Colonic mucosa (tissue), 4 donors: ENCODE results near the gene DOK3. TPM values are rescaled to one million over a fixed set of nuclear protein-coding genes. Genes with fewer than 3 reads are reported as not detected.

Experiments used
- DNase-seq: peaks from one replicate; pipeline ENCODE4 v3.0.0-alpha.2; 2020
- H3K27ac ChIP-seq: fragments of 200-600 bp; one replicate; pipeline ENCODE4 v1.8.0; 2021
- H3K27me3 ChIP-seq: fragments of 200-600 bp; one replicate; pipeline ENCODE4 v1.8.0; 2021
- H3K36me3 ChIP-seq: fragments of 200-600 bp; one replicate; pipeline ENCODE4 v1.8.0; 2021
- H3K4me1 ChIP-seq: fragments of 200-600 bp; one replicate; pipeline ENCODE4 v1.8.0; 2021; ENCODE audit warnings: mild to moderate bottlenecking
- H3K4me3 ChIP-seq: fragments of 200-600 bp; one replicate; pipeline ENCODE4 v1.8.0; 2021
- H3K9ac ChIP-seq, 2 donors: one replicate each; pipeline ENCODE4 v1.7.0; 2013; ENCODE audit warnings: control low read depth in 2 of 2, low read depth in 2 of 2, low read length in 2 of 2
- H3K9me3 ChIP-seq: fragments of 200-600 bp; one replicate; pipeline ENCODE4 v1.8.0; 2021
- CTCF ChIP-seq: fragments of 200-600 bp; IDR thresholded peaks from one replicate; pipeline ENCODE4 v1.8.0; 2022; ENCODE audit warnings: antibody characterized with exemption, mild to moderate bottlenecking
- intact Hi-C: fragments of 100-400 bp; cut with DNase I; formaldehyde crosslinking; loops from one replicate; pipeline ENCODE4 v1.14.1; 2022
- total RNA-seq, 2 donors: library from RNA; stranded (reverse); fragmentation: NEBNext Ultra II Directional in 1 of 2; extraction: Animal tissue kit (Norgen Biotek cat#: 25700) in 1 of 2; gene quantifications; one replicate each; pipeline ENCODE4 v1.2.1, GENCODE V29; 2021
- donor health status: healthy.
- donor health status: DM: no; HTN: no; CAD: no.
- donor health status: DM: no; HTN: no; CAD: no.

DOK3 gene
- total RNA-seq, 2 donors from 2014 or later, result 4.1 to 8.9 TPM

DNA sequence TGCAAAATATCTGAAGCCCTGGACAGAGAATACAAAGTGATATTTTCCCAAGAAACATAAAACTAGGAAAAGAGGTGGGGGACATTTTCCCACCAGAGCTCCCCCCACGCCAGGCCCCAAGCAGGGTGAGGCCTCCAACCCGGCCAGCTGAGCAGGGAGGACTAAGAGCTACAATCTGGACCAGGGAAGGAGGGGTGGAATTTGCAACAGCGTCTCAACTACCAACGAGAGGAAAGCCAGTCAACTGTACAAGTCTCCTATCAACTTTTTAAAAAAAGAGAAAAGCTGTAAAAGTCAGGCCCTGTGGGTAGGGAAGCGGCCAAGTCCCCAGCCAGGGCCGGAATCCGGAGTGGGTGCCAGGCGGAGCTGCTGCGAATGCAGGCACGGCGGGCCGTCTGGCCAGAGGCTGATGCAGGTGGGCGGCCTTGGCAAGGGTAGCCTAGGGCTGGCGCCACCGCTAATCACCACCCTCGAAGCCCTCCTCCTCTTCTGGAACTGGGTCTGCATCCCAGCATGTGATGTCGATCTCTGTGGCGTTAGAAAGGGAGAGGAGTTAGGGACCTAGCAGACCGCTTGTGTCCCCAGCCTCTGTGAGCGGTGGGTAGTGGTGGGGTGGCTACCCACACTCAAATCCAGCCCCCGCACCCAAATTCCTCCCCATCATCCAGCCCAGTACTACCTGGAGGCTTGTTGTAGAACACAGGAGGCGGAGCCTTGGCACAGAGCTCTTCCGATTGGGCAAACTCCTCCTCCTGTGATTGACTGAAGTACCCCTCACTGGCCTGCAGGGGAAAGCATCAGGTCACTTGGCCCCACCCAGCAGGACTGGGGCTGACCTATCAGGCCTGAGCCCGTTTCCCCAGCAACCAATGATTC lies 52.4 kb downstream of the DOK3 start:
- peaks cover 7% of the 10 kb centered on the region for H3K4me1 ChIP-seq
- intact Hi-C loops, result loop anchor here (5.0 kb wide), 1 partner anchor 45 kb away; no protein-coding TSS in a partner anchor
- no peak overlapping the region for H3K27ac ChIP-seq

GRCh38 chr5:177456591-177456964 lies 53.0 kb downstream of the DOK3 start:
- DNase-seq, result no peak
- intact Hi-C loops, result loop anchor here (5.0 kb wide), 1 partner anchor 46 kb away; no protein-coding TSS in a partner anchor

More for the DNA sequence above, 52.4 kb downstream of the DOK3 start:
- TF ChIP-seq CTCF, result peak; percentile 45
- Histone ChIP-seq H3K9ac (no peak overlapping the region), H3K4me3 (no peak overlapping the region), H3K27me3 (no peaks in the 10 kb centered on the region), H3K36me3 (no peaks in the 10 kb centered on the region), H3K9me3 (no peaks in the 10 kb centered on the region)
- peak; percentile 76 for DNase-seq

DNA sequence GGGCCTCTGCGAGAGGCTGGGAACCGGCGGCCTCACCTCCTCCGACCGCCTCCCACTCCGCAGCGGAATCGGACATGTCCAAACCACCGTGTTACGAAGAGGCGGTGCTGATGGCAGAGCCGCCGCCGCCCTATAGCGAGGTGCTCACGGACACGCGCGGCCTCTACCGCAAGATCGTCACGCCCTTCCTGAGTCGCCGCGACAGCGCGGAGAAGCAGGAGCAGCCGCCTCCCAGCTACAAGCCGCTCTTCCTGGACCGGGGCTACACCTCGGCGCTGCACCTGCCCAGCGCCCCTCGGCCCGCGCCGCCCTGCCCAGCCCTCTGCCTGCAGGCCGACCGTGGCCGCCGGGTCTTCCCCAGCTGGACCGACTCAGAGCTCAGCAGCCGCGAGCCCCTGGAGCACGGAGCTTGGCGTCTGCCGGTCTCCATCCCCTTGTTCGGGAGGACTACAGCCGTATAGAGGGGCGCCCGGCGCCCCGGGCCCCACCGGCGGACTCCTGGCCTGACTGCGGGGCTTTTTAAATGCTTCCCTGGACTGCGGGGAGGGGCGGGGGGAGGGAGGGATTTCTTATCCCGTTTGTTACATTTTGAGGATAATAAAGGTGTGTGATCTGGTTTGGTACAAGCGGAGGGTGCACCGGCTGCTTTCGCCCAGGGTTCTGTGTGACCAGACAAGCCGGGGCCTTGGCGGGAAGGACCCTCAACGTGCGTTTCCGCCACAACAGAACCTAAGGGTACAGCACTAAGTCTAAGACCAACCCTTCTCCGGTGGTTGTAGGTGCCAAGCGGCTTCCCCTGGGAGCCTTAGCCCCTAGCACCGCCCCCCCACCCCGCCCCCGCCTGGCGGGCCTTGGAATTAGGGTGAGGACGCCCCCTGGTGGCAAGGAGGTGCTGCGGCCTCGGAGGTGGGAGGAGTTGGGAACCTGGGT lies 53.7 kb downstream of the DOK3 start:
- Histone ChIP-seq H3K9ac (peak overlapping the region; percentile 74 to 82), H3K9me3 (no peaks in the 10 kb centered on the region), H3K27ac (peak overlapping the region; percentile 82), H3K27me3 (no peaks in the 10 kb centered on the region), H3K4me1 (peaks cover 7% of the 10 kb centered on the region), H3K36me3 (no peaks in the 10 kb centered on the region), H3K4me3 (peak overlapping the region; percentile 52)
- intact Hi-C loops, result loop anchor here (2.0 to 5.0 kb wide), 2 partner anchors 46 to 65 kb away; no protein-coding TSS in a partner anchor
- peak; percentile 98 for DNase-seq
- TF ChIP-seq CTCF, result peak; percentile 93

More at GRCh38 chr5:177456591-177456964, 53.0 kb downstream of the DOK3 start:
- Histone ChIP-seq H3K9ac (peak overlapping the region in 1 of 2 donors; percentile 8), H3K4me3 (no peak overlapping the region), H3K36me3 (no peaks in the 10 kb centered on the region), H3K27ac (no peak overlapping the region), H3K27me3 (no peaks in the 10 kb centered on the region), H3K9me3 (no peaks in the 10 kb centered on the region), H3K4me1 (peaks cover 7% of the 10 kb centered on the region)
- no peak for TF ChIP-seq CTCF

DNA sequence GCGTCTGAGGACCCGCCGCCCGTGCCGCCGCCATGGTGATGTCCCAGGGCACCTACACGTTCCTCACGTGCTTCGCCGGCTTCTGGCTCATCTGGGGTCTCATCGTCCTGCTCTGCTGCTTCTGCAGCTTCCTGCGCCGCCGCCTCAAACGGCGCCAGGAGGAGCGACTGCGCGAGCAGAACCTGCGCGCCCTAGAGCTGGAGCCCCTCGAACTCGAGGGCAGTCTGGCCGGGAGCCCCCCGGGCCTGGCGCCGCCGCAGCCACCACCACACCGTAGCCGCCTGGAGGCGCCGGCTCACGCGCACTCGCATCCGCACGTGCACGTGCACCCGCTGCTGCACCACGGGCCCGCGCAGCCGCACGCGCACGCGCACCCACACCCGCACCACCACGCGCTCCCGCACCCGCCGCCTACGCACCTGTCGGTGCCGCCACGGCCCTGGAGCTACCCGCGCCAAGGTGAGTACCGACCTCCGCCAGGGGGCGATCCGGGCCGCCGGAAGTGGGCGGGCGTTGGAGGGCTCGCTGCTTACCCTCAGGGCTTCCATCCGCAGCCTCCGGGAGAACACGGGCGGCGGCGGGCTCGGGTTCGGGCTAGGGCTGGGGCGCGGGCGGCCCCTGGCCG lies 54.5 kb downstream of the DOK3 start:
- intact Hi-C loops, result loop anchor here (2.0 to 5.0 kb wide), 2 partner anchors 47 to 64 kb away; no protein-coding TSS in a partner anchor
- peak overlapping the region; percentile 52 for H3K4me3 ChIP-seq
- DNase-seq, result peak; percentile 92
- peaks cover 7% of the 10 kb centered on the region for H3K4me1 ChIP-seq
- peak overlapping the region; percentile 74 to 82 for H3K9ac ChIP-seq
- H3K36me3 ChIP-seq, result no peaks in the 10 kb centered on the region
- H3K27ac ChIP-seq, result peak overlapping the region; percentile 82
- H3K27me3 ChIP-seq, result no peaks in the 10 kb centered on the region
- H3K9me3 ChIP-seq, result no peaks in the 10 kb centered on the region
- peak; percentile 67 for TF ChIP-seq CTCF
